Retinal pigment epithelial cell (primary cell): ENCODE measurements around the gene SIDT1.
A peak's percentile ranks its signal among the peaks of the same experiment; 100 is the strongest.

Experiments used
- DNase-seq: peaks from one replicate; pipeline ENCODE4 v3.0.0-alpha.2; 2010; ENCODE audit warnings: low read depth
- H3K4me3 ChIP-seq: 2 replicates; pipeline ENCODE4 v1.5.1; 2011; ENCODE audit warnings: mild to moderate bottlenecking, low read length, control low read depth, moderate library complexity
- TF ChIP-seq, protein P1 (sequence below): conservative IDR thresholded peaks from 2 replicates; pipeline ENCODE4 v1.5.1; 2011; ENCODE audit warnings: low read depth, low read length, control low read depth, inconsistent platforms

The SIDT1 gene

DNA sequence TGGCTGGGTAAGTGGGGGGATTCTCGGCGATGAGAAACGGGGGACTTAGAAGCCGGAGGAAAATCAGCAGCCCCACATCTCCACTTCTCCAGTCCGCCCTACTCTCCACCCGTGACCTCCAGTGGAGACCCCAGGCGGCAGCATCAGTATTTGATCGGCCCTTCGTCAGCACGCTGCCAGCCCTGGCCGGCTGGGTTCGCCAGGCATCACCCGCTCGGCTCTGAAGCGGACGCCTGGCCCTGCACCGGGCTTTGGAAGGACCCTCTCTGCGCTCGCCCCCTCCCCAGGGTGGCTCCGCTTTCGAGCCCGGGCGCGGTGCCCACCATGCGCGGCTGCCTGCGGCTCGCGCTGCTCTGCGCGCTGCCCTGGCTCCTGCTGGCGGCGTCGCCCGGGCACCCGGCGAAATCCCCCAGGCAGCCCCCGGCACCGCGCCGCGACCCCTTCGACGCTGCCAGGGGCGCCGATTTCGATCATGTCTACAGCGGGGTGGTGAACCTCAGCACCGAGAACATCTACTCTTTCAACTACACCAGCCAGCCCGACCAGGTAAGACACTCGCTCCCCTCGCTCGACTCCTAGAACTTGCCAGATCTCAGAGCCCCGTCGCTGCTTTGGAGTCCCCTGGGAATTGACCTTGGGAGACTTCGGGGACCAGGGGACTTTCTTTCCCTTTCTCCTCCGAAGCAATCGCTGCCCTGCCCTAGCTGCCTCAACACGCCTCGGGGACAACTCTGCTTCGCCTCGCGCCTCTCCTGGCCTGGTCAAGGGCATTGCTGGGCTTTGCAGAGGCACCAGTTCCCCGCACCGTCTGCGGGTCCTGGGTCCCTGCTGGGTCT, 561 bp downstream of the SIDT1 start:
- no peak for DNase-seq
- H3K4me3 ChIP-seq: peak overlapping the region; percentile 59
- TF ChIP-seq, protein P1, sequence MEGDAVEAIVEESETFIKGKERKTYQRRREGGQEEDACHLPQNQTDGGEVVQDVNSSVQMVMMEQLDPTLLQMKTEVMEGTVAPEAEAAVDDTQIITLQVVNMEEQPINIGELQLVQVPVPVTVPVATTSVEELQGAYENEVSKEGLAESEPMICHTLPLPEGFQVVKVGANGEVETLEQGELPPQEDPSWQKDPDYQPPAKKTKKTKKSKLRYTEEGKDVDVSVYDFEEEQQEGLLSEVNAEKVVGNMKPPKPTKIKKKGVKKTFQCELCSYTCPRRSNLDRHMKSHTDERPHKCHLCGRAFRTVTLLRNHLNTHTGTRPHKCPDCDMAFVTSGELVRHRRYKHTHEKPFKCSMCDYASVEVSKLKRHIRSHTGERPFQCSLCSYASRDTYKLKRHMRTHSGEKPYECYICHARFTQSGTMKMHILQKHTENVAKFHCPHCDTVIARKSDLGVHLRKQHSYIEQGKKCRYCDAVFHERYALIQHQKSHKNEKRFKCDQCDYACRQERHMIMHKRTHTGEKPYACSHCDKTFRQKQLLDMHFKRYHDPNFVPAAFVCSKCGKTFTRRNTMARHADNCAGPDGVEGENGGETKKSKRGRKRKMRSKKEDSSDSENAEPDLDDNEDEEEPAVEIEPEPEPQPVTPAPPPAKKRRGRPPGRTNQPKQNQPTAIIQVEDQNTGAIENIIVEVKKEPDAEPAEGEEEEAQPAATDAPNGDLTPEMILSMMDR: peak; percentile 6

DNA sequence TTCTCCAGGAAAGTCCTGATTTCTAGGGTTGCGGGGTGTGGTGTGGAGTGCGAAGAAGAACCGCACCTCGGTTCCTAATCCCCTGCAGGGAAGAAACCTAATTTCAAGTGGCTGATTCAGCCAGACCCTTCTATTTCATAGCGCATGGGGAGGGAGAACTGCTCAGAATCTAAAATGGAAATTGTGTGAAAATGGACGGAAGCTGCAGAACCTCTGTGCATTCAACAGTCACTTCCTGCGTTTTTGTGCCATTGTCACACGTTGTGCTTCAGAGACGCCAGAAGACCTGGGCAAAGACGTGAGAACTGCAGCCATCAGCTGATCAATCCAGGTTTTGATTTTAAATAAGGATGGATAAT, 1.2 kb downstream of the SIDT1 start:
- no peak for DNase-seq
- TF ChIP-seq, protein P1: no peak
- H3K4me3 ChIP-seq: peak overlapping the region; percentile 59

DNA sequence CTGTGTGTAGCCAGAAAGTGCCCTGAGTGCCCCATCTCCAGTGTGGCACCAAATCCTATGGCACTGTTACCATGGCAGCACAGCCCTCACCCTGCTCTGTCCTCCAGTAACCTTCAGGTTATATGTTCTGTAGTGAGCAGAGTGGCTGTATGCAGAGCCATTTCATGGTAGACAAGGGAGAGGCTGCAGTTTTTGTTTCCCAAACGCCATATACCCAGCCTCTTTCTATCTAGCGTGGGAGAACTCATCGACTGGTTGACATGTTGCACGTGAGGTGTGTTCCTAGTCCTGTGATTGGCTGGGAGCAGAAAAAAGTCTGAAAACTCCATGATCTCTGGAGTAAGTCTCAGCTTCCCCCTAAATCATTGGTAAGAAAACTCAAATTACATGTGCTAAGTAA, 2.0 kb downstream of the SIDT1 start:
- TF ChIP-seq, protein P1: no peak
- H3K4me3 ChIP-seq: no peak overlapping the region
- DNase-seq: no peak

DNA sequence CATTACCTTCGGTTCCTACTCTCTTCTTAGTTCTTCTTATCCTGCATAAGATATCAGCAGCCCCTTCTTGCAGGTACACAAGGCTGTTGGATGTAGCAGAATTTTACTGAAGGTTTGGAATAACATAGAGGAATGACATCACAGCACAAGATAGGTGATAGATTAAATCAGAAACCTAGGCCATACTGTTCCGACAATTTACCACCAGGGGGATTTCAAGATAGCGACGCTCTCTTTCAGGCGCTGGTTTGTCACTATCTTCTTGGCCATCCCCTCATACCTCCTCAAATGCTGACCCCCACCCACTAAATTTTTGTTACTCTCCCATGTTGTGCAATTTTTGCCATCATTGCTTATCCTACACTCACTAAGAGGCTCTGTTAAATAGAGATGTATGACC, 3.5 kb downstream of the SIDT1 start:
- TF ChIP-seq, protein P1: peak; percentile 21
- H3K4me3 ChIP-seq: no peak overlapping the region
- DNase-seq: no peak

DNA sequence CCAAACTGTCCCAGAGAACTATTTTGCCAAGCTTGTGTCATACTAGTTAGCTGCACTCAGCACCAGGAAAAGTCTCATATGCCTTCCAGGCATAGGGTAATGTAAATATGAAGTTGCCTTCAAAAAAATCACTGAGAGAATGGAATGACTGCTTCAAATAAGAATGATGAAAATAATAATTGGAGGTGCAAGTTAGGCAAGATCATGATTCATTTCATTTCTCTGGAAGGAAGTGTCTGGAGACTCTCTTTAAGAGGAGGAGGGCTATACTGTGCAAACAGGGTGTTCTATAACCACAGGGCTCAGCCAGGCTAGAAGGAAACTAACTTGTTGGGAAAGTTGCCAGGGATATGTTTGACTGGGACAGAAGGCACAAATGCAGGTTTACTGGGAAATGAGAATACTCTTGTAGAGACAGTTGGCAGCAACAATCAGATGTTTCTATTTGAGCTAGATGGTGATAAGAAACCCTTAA, 4.3 kb downstream of the SIDT1 start:
- H3K4me3 ChIP-seq: no peak overlapping the region
- no peak for DNase-seq
- TF ChIP-seq, protein P1: no peak

DNA sequence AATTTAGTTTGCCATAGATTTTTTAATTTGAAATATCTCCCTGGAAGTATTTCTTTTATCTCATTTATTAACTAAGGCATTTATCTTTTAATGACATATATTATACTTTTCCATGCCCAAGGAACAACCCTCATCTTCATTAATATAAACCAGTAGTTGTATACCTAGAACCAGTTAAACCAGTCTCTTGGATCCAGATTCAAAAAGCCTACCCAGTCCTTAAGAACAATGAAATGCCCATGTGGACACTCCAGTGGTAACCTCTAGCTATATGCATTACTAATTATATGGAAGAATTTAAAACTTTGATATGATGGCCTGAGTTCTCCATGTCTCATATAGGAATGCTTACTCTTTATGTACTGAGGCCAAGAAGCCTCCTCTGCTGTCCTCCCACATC, 4.8 kb downstream of the SIDT1 start:
- H3K4me3 ChIP-seq: no peak overlapping the region
- no peak for DNase-seq
- TF ChIP-seq, protein P1: no peak

DNA sequence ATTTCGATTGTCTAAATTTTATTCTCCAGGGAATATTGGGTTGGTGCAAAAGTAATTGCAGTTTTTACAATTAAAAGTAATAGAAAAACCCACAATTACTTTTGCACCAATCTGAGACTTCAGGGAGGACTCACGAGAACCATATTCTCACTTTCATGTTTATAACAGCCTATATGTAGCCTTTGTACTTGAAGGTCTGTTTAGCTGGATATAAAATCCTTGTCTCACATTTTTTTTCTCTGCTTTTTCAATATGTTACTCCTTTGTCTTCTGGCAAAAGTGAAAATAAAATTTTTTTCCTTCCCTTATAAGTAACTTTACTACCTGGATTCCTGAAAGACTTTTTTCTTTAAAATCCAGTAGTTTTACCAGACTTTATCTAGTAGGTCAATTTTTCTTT, 9.2 kb downstream of the SIDT1 start:
- TF ChIP-seq, protein P1: no peak
- no peak for DNase-seq

More for the DNA sequence above, 9.2 kb downstream of the SIDT1 start:
- H3K4me3 ChIP-seq: no peak overlapping the region
